ENCODE data around the gene PLCL2. TPM values are rescaled to one million over a fixed set of nuclear protein-coding genes. Genes with fewer than 3 reads are reported as not detected.

PLCL2 gene
- polyA plus RNA-seq, 4 donors, result 4.0 to 16.2 (median 10.4) TPM

GRCh38 chr3:16987141-16987540 lies 102.4 kb downstream of the PLCL2 start:
- H3K4me3 ChIP-seq (ENCODE audit: low read depth in 1 of 3, low read length in 3 of 3), result no peak overlapping the region
- no peak for DNase-seq
- no peaks in the 10 kb centered on the region for H3K9me3 ChIP-seq (ENCODE audit: control insufficient read depth in 2 of 2, insufficient read depth in 1 of 2, low read depth in 1 of 2, low read length in 1 of 2)
- H3K36me3 ChIP-seq (ENCODE audit: control insufficient read depth in 3 of 3, insufficient read depth in 2 of 3, low read depth in 1 of 3, low read length in 3 of 3), result peaks cover 0 to 2% (median 0%) of the 10 kb centered on the region in 3 donors
- no peak overlapping the region for H3K27ac ChIP-seq (ENCODE audit: low read depth in 1 of 3, low read length in 2 of 3)
- FAIRE-seq, result no peak
- 81 to 91% (median 91%) methylated on average over 4 of the region's 4 CpGs for WGBS, 3 donors
- H3K4me1 ChIP-seq (ENCODE audit: control insufficient read depth in 3 of 3, insufficient read depth in 2 of 3, low read depth in 1 of 3, low read length in 2 of 3), result no peaks in the 10 kb centered on the region
- no peaks in the 10 kb centered on the region for H3K27me3 ChIP-seq (ENCODE audit: control insufficient read depth in 3 of 3, insufficient read depth in 3 of 3, low read length in 3 of 3)

- H3K36me3 ChIP-seq (ENCODE audit: control insufficient read depth in 3 of 3, insufficient read depth in 2 of 3, low read depth in 1 of 3, low read length in 3 of 3), result no peaks in the 10 kb centered on the region
- no peak for DNase-seq
- H3K4me3 ChIP-seq (ENCODE audit: low read depth in 1 of 3, low read length in 3 of 3), result no peak overlapping the region
- peaks cover 0 to 5% (median 0%) of the 10 kb centered on the region in 3 donors for H3K4me1 ChIP-seq (ENCODE audit: control insufficient read depth in 3 of 3, insufficient read depth in 2 of 3, low read depth in 1 of 3, low read length in 2 of 3)
- no peak overlapping the region for H3K27ac ChIP-seq (ENCODE audit: low read depth in 1 of 3, low read length in 2 of 3)
- H3K27me3 ChIP-seq (ENCODE audit: control insufficient read depth in 3 of 3, insufficient read depth in 3 of 3, low read length in 3 of 3), result no peaks in the 10 kb centered on the region
- FAIRE-seq, result no peak
- no peaks in the 10 kb centered on the region for H3K9me3 ChIP-seq (ENCODE audit: control insufficient read depth in 2 of 2, insufficient read depth in 1 of 2, low read depth in 1 of 2, low read length in 1 of 2)
- 90 to 100% (median 97%) methylated on average over 1 of the region's 1 CpG for WGBS, 3 donors
These were observed 105.4 kb downstream of the PLCL2 start for GRCh38 chr3:16990163-16990562.

- DNase-seq (no peak), FAIRE-seq (no peak)
- Histone ChIP-seq H3K9me3 (ENCODE audit: control insufficient read depth in 2 of 2, insufficient read depth in 1 of 2, low read depth in 1 of 2, low read length in 1 of 2) (no peaks in the 10 kb centered on the region), H3K4me1 (ENCODE audit: control insufficient read depth in 3 of 3, insufficient read depth in 2 of 3, low read depth in 1 of 3, low read length in 2 of 3) (peaks cover 0 to 7% (median 3%) of the 10 kb centered on the region in 3 donors), H3K27me3 (ENCODE audit: control insufficient read depth in 3 of 3, insufficient read depth in 3 of 3, low read length in 3 of 3) (no peaks in the 10 kb centered on the region), H3K27ac (ENCODE audit: low read depth in 1 of 3, low read length in 2 of 3) (no peak overlapping the region), H3K4me3 (ENCODE audit: low read depth in 1 of 3, low read length in 3 of 3) (no peak overlapping the region), H3K36me3 (ENCODE audit: control insufficient read depth in 3 of 3, insufficient read depth in 2 of 3, low read depth in 1 of 3, low read length in 3 of 3) (no peaks in the 10 kb centered on the region)
- WGBS, 3 donors, result 88 to 96% (median 92%) methylated on average over 3 of the region's 3 CpGs
These were observed 107.4 kb downstream of the PLCL2 start for GRCh38 chr3:16992198-16992597.

GRCh38 chr3:16993227-16993626 lies 108.5 kb downstream of the PLCL2 start:
- 94 to 100% (median 97%) methylated on average over 1 of the region's 1 CpG for WGBS, 3 donors
- no peaks in the 10 kb centered on the region for H3K9me3 ChIP-seq (ENCODE audit: control insufficient read depth in 2 of 2, insufficient read depth in 1 of 2, low read depth in 1 of 2, low read length in 1 of 2)
- H3K27me3 ChIP-seq (ENCODE audit: control insufficient read depth in 3 of 3, insufficient read depth in 3 of 3, low read length in 3 of 3), result no peaks in the 10 kb centered on the region
- peaks cover 0 to 7% (median 3%) of the 10 kb centered on the region in 3 donors for H3K4me1 ChIP-seq (ENCODE audit: control insufficient read depth in 3 of 3, insufficient read depth in 2 of 3, low read depth in 1 of 3, low read length in 2 of 3)
- H3K27ac ChIP-seq (ENCODE audit: low read depth in 1 of 3, low read length in 2 of 3), result no peak overlapping the region
- H3K4me3 ChIP-seq (ENCODE audit: low read depth in 1 of 3, low read length in 3 of 3), result no peak overlapping the region
- no peak for DNase-seq
- H3K36me3 ChIP-seq (ENCODE audit: control insufficient read depth in 3 of 3, insufficient read depth in 2 of 3, low read depth in 1 of 3, low read length in 3 of 3), result no peaks in the 10 kb centered on the region
- no peak for FAIRE-seq

GRCh38 chr3:16994854-16995525 lies 110.2 kb downstream of the PLCL2 start:
- Histone ChIP-seq H3K27me3 (ENCODE audit: control insufficient read depth in 3 of 3, insufficient read depth in 3 of 3, low read length in 3 of 3) (no peaks in the 10 kb centered on the region), H3K9me3 (ENCODE audit: control insufficient read depth in 2 of 2, insufficient read depth in 1 of 2, low read depth in 1 of 2, low read length in 1 of 2) (no peaks in the 10 kb centered on the region), H3K4me3 (ENCODE audit: low read depth in 1 of 3, low read length in 3 of 3) (no peak overlapping the region), H3K36me3 (ENCODE audit: control insufficient read depth in 3 of 3, insufficient read depth in 2 of 3, low read depth in 1 of 3, low read length in 3 of 3) (no peaks in the 10 kb centered on the region), H3K27ac (ENCODE audit: low read depth in 1 of 3, low read length in 2 of 3) (no peak overlapping the region), H3K4me1 (ENCODE audit: control insufficient read depth in 3 of 3, insufficient read depth in 2 of 3, low read depth in 1 of 3, low read length in 2 of 3) (peaks cover 0 to 7% (median 3%) of the 10 kb centered on the region in 3 donors)
- DNase-seq (no peak), FAIRE-seq (no peak)
- 53 to 66% (median 58%) methylated on average over 4 of the region's 4 CpGs for WGBS, 3 donors

- Histone ChIP-seq H3K9me3 (ENCODE audit: control insufficient read depth in 2 of 2, insufficient read depth in 1 of 2, low read depth in 1 of 2, low read length in 1 of 2) (no peaks in the 10 kb centered on the region), H3K4me1 (ENCODE audit: control insufficient read depth in 3 of 3, insufficient read depth in 2 of 3, low read depth in 1 of 3, low read length in 2 of 3) (peaks cover 0 to 7% (median 3%) of the 10 kb centered on the region in 3 donors), H3K27ac (ENCODE audit: low read depth in 1 of 3, low read length in 2 of 3) (no peak overlapping the region), H3K4me3 (ENCODE audit: low read depth in 1 of 3, low read length in 3 of 3) (no peak overlapping the region), H3K27me3 (ENCODE audit: control insufficient read depth in 3 of 3, insufficient read depth in 3 of 3, low read length in 3 of 3) (no peaks in the 10 kb centered on the region), H3K36me3 (ENCODE audit: control insufficient read depth in 3 of 3, insufficient read depth in 2 of 3, low read depth in 1 of 3, low read length in 3 of 3) (no peaks in the 10 kb centered on the region)
- no peak for FAIRE-seq
- DNase-seq, result no peak
- WGBS, 3 donors, result 83 to 95% (median 92%) methylated on average over 3 of the region's 3 CpGs
These were observed 110.8 kb downstream of the PLCL2 start for GRCh38 chr3:16995601-16996000.

- Histone ChIP-seq H3K4me3 (ENCODE audit: low read depth in 1 of 3, low read length in 3 of 3) (no peak overlapping the region), H3K4me1 (ENCODE audit: control insufficient read depth in 3 of 3, insufficient read depth in 2 of 3, low read depth in 1 of 3, low read length in 2 of 3) (peaks cover 0 to 7% (median 3%) of the 10 kb centered on the region in 3 donors), H3K9me3 (ENCODE audit: control insufficient read depth in 2 of 2, insufficient read depth in 1 of 2, low read depth in 1 of 2, low read length in 1 of 2) (peaks cover 0 to 2% of the 10 kb centered on the region in 2 donors), H3K27ac (ENCODE audit: low read depth in 1 of 3, low read length in 2 of 3) (no peak overlapping the region), H3K27me3 (ENCODE audit: control insufficient read depth in 3 of 3, insufficient read depth in 3 of 3, low read length in 3 of 3) (no peaks in the 10 kb centered on the region), H3K36me3 (ENCODE audit: control insufficient read depth in 3 of 3, insufficient read depth in 2 of 3, low read depth in 1 of 3, low read length in 3 of 3) (no peaks in the 10 kb centered on the region)
- FAIRE-seq (no peak), DNase-seq (no peak)
- 81 to 92% (median 91%) methylated on average over 3 of the region's 3 CpGs for WGBS, 3 donors
These were observed 113.6 kb downstream of the PLCL2 start for GRCh38 chr3:16998236-16998923.

GRCh38 chr3:16999161-16999560 lies 114.4 kb downstream of the PLCL2 start:
- 80 to 87% (median 84%) methylated on average over 2 of the region's 2 CpGs for WGBS, 3 donors
- no peak for DNase-seq
- FAIRE-seq, result no peak
- H3K36me3 ChIP-seq (ENCODE audit: control insufficient read depth in 3 of 3, insufficient read depth in 2 of 3, low read depth in 1 of 3, low read length in 3 of 3), result no peaks in the 10 kb centered on the region
- peaks cover 0 to 3% of the 10 kb centered on the region in 2 donors for H3K9me3 ChIP-seq (ENCODE audit: control insufficient read depth in 2 of 2, insufficient read depth in 1 of 2, low read depth in 1 of 2, low read length in 1 of 2)
- no peaks in the 10 kb centered on the region for H3K27me3 ChIP-seq (ENCODE audit: control insufficient read depth in 3 of 3, insufficient read depth in 3 of 3, low read length in 3 of 3)
- H3K27ac ChIP-seq (ENCODE audit: low read depth in 1 of 3, low read length in 2 of 3), result no peak overlapping the region
- H3K4me3 ChIP-seq (ENCODE audit: low read depth in 1 of 3, low read length in 3 of 3), result no peak overlapping the region
- H3K4me1 ChIP-seq (ENCODE audit: control insufficient read depth in 3 of 3, insufficient read depth in 2 of 3, low read depth in 1 of 3, low read length in 2 of 3), result peaks cover 0 to 7% (median 3%) of the 10 kb centered on the region in 3 donors

Data from small intestine (tissue), 7 donors.